ENCODE data around the gene ST6GAL1. TPM values are rescaled to one million over a fixed set of nuclear protein-coding genes. Genes with fewer than 3 reads are reported as not detected.

The ST6GAL1 gene
- polyA plus RNA-seq, 1 of the 3 experiments (the other 2 are of a cell fraction) = 3.9 TPM

DNA sequence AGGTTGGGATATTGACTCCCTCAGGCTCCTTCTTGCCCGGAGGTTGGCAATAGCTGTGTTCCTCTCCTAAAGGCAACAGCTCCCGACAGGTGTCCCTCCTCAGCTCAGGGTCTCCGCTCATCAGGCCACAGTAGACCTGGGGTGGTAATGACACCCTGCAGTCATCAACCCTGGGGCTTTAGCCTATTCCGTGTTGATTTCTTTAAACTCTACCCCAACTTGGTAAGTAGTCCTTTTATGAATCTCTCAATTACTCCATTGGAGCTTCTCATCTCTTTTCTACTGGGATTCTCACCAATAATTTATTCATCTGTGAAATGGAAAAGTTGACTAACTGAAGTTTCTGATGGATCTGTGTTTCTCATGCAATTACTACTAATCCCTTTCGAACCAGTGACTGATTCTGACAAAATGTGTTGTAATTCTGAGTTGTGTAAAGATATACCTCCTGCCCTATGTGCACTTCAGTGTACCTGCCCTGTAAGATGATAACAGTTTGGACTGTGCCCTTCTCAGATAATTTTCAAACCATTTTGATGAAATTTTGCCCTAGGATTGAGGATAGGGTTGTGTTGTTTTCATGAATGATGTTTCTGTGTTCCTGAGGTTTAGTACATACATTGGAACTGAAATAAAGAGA is 119.3 kb downstream of the ST6GAL1 start:
- Histone ChIP-seq H3K79me2 (ENCODE audit: insufficient read depth) (no peaks in the 10 kb centered on the region), H3K9me2 (no peaks in the 10 kb centered on the region), H4K20me1 (ENCODE audit: insufficient read depth) (no peaks in the 10 kb centered on the region), H3K9me3 (no peaks in the 10 kb centered on the region), H2AFZ (ENCODE audit: low read depth) (no peak overlapping the region), H3K36me3 (replicated peaks in 1 of 2; ENCODE audit: control insufficient read depth in 1 of 2, insufficient read depth in 2 of 2, low read length in 1 of 2) (no peaks in the 10 kb centered on the region), H3K4me3 (ENCODE audit: low read depth in 2 of 2, low read length in 1 of 2) (no peak overlapping the region), H3K4me1 (ENCODE audit: control insufficient read depth in 1 of 2, insufficient read depth in 2 of 2, low read depth in 1 of 2, low read length in 1 of 2) (0 out of 4 replicates have a peak, but pooled peaks cover 0 to under 1% of the 10 kb centered on the region in 2 experiments), H3K4me2 (no peak overlapping the region), H3K27me3 (ENCODE audit: insufficient read depth) (no peaks in the 10 kb centered on the region), H3K27ac (ENCODE audit: low read depth in 2 of 2, low read length in 1 of 2) (no peak overlapping the region), H3F3A (replicated peaks; ENCODE audit: insufficient read depth) (no peaks in the 10 kb centered on the region), H3K9ac (no peak overlapping the region)
- CTCF ChIA-PET = interaction anchor here (1.5 kb wide), 1 partner anchor 16 kb away, joined by 6 read pairs; no protein-coding TSS in a partner anchor
- DNase-seq = no peak
- TF ChIP-seq RXRA (IDR thresholded peaks at IDR 0.05; ENCODE audit: borderline replicate concordance, low read depth) (no peak), POLR2AphosphoS5 (IDR thresholded peaks at IDR 0.05; ENCODE audit: low read depth, low read length) (no peak), FOXM1 (IDR thresholded peaks at IDR 0.05; ENCODE audit: low read depth) (no peak), SMC3 (IDR thresholded peaks at IDR 0.05; ENCODE audit: low read depth, low read length) (no peak), GATA2 (CRISPR knock-in tag; IDR thresholded peaks at IDR 0.05) (no peak), RFX5 (IDR thresholded peaks at IDR 0.05; ENCODE audit: low read length) (no peak), MXI1 (IDR thresholded peaks at IDR 0.05; ENCODE audit: low read depth, low read length) (no peak), YY1 (IDR thresholded peaks at IDR 0.05; ENCODE audit: low read depth) (no peak), RAD21 (IDR thresholded peaks at IDR 0.05; ENCODE audit: low read length) (no peak), CHD2 (IDR thresholded peaks at IDR 0.05; ENCODE audit: low read length, partially characterized antibody) (no peak), TAF1 (IDR thresholded peaks at IDR 0.05; ENCODE audit: borderline replicate concordance, low read depth, low read length) (no peak), NFIC (IDR thresholded peaks at IDR 0.05; ENCODE audit: borderline replicate concordance) (no peak), MEF2A (IDR thresholded peaks at IDR 0.05; ENCODE audit: borderline replicate concordance, low read depth) (no peak), FOXJ3 (CRISPR knock-in tag; IDR thresholded peaks at IDR 0.05) (no peak), ELF1 (IDR thresholded peaks at IDR 0.05) (no peak), NRF1 (IDR thresholded peaks at IDR 0.05; ENCODE audit: low read depth, low read length) (no peak), SIN3A (IDR thresholded peaks at IDR 0.05; ENCODE audit: borderline replicate concordance, low read depth, low read length) (no peak)
- TF ChIP-seq, protein P1, sequence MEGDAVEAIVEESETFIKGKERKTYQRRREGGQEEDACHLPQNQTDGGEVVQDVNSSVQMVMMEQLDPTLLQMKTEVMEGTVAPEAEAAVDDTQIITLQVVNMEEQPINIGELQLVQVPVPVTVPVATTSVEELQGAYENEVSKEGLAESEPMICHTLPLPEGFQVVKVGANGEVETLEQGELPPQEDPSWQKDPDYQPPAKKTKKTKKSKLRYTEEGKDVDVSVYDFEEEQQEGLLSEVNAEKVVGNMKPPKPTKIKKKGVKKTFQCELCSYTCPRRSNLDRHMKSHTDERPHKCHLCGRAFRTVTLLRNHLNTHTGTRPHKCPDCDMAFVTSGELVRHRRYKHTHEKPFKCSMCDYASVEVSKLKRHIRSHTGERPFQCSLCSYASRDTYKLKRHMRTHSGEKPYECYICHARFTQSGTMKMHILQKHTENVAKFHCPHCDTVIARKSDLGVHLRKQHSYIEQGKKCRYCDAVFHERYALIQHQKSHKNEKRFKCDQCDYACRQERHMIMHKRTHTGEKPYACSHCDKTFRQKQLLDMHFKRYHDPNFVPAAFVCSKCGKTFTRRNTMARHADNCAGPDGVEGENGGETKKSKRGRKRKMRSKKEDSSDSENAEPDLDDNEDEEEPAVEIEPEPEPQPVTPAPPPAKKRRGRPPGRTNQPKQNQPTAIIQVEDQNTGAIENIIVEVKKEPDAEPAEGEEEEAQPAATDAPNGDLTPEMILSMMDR (IDR thresholded peaks at IDR 0.05) = no peak
- TF ChIP-seq, protein P2, sequence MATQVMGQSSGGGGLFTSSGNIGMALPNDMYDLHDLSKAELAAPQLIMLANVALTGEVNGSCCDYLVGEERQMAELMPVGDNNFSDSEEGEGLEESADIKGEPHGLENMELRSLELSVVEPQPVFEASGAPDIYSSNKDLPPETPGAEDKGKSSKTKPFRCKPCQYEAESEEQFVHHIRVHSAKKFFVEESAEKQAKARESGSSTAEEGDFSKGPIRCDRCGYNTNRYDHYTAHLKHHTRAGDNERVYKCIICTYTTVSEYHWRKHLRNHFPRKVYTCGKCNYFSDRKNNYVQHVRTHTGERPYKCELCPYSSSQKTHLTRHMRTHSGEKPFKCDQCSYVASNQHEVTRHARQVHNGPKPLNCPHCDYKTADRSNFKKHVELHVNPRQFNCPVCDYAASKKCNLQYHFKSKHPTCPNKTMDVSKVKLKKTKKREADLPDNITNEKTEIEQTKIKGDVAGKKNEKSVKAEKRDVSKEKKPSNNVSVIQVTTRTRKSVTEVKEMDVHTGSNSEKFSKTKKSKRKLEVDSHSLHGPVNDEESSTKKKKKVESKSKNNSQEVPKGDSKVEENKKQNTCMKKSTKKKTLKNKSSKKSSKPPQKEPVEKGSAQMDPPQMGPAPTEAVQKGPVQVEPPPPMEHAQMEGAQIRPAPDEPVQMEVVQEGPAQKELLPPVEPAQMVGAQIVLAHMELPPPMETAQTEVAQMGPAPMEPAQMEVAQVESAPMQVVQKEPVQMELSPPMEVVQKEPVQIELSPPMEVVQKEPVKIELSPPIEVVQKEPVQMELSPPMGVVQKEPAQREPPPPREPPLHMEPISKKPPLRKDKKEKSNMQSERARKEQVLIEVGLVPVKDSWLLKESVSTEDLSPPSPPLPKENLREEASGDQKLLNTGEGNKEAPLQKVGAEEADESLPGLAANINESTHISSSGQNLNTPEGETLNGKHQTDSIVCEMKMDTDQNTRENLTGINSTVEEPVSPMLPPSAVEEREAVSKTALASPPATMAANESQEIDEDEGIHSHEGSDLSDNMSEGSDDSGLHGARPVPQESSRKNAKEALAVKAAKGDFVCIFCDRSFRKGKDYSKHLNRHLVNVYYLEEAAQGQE (IDR thresholded peaks at IDR 0.05; ENCODE audit: low read depth, low read length) = no peak
- TF ChIP-seq, protein P3, sequence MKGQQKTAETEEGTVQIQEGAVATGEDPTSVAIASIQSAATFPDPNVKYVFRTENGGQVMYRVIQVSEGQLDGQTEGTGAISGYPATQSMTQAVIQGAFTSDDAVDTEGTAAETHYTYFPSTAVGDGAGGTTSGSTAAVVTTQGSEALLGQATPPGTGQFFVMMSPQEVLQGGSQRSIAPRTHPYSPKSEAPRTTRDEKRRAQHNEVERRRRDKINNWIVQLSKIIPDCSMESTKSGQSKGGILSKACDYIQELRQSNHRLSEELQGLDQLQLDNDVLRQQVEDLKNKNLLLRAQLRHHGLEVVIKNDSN (IDR thresholded peaks at IDR 0.05; ENCODE audit: borderline replicate concordance, low read depth) = no peak
- POLR2A ChIA-PET = no interaction called here
- WGBS (ENCODE audit: low lambda C conversion rate) = 61% methylated on average over 5 of the region's 5 CpGs

All from SK-N-SH (cell line).